ENCODE data around the gene IRAK1. TPM values are rescaled to one million over a fixed set of nuclear protein-coding genes. Genes with fewer than 3 reads are reported as not detected.

Gene IRAK1
- polyA plus RNA-seq, 1 of the 3 experiments (the other 2 are of a cell fraction) = 68.5 TPM

DNA sequence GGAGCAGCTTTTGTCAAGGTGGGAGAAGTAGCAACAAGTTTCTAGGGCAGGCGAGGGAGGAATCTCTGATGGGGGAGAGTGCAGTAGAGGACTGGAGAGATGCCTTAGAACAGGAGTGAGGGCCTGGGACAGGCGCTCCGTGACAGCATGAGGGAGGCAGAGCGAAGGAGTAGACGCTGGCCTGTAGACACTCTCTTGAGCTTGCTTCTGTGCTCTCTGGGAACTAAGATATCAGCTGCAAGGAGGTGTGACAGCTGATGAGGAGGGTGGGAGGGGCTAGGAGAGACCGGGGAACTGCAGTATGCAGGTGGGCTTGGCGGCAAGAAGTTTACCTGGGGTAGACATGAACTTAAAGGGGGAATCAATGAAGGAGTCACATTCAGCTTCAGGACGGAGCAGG lies 42.1 kb upstream of the IRAK1 start:
- no peak overlapping the region for H3K4me3 ChIP-seq (ENCODE audit: low read depth in 2 of 2, low read length in 1 of 2)
- H3K36me3 ChIP-seq (replicated peaks in 1 of 2; ENCODE audit: control insufficient read depth in 1 of 2, insufficient read depth in 2 of 2, low read length in 1 of 2) = peaks cover 0 to 2% of the 10 kb centered on the region in 2 experiments
- H2AFZ ChIP-seq (ENCODE audit: low read depth) = no peak overlapping the region
- no peak overlapping the region for H3K9ac ChIP-seq
- no peaks in the 10 kb centered on the region for H3K9me3 ChIP-seq
- no peaks in the 10 kb centered on the region; a peak in 1 of 4 replicates for H3K4me1 ChIP-seq (ENCODE audit: control insufficient read depth in 1 of 2, insufficient read depth in 2 of 2, low read depth in 1 of 2, low read length in 1 of 2)
- no peak for TF ChIP-seq MEF2A (IDR thresholded peaks at IDR 0.05; ENCODE audit: borderline replicate concordance, low read depth)
- TF ChIP-seq, protein P1, sequence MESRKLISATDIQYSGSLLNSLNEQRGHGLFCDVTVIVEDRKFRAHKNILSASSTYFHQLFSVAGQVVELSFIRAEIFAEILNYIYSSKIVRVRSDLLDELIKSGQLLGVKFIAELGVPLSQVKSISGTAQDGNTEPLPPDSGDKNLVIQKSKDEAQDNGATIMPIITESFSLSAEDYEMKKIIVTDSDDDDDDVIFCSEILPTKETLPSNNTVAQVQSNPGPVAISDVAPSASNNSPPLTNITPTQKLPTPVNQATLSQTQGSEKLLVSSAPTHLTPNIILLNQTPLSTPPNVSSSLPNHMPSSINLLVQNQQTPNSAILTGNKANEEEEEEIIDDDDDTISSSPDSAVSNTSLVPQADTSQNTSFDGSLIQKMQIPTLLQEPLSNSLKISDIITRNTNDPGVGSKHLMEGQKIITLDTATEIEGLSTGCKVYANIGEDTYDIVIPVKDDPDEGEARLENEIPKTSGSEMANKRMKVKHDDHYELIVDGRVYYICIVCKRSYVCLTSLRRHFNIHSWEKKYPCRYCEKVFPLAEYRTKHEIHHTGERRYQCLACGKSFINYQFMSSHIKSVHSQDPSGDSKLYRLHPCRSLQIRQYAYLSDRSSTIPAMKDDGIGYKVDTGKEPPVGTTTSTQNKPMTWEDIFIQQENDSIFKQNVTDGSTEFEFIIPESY (IDR thresholded peaks at IDR 0.05; ENCODE audit: borderline replicate concordance, low read depth) = no peak
- no peak for TF ChIP-seq POLR2AphosphoS5 (IDR thresholded peaks at IDR 0.05; ENCODE audit: low read depth, low read length)
- TF ChIP-seq FOXM1 (IDR thresholded peaks at IDR 0.05; ENCODE audit: low read depth) = no peak
- no peak for TF ChIP-seq NRF1 (IDR thresholded peaks at IDR 0.05; ENCODE audit: low read depth, low read length)
- TF ChIP-seq MXI1 (IDR thresholded peaks at IDR 0.05; ENCODE audit: low read depth, low read length) = no peak
- TF ChIP-seq EP300 (IDR thresholded peaks at IDR 0.05; ENCODE audit: borderline replicate concordance in 1 of 2, low read depth in 1 of 2, low read length in 1 of 2) = no peak
- TF ChIP-seq, protein P2, sequence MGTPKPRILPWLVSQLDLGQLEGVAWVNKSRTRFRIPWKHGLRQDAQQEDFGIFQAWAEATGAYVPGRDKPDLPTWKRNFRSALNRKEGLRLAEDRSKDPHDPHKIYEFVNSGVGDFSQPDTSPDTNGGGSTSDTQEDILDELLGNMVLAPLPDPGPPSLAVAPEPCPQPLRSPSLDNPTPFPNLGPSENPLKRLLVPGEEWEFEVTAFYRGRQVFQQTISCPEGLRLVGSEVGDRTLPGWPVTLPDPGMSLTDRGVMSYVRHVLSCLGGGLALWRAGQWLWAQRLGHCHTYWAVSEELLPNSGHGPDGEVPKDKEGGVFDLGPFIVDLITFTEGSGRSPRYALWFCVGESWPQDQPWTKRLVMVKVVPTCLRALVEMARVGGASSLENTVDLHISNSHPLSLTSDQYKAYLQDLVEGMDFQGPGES (IDR thresholded peaks at IDR 0.05; ENCODE audit: low read depth, low read length) = no peak
- TF ChIP-seq, protein P3, sequence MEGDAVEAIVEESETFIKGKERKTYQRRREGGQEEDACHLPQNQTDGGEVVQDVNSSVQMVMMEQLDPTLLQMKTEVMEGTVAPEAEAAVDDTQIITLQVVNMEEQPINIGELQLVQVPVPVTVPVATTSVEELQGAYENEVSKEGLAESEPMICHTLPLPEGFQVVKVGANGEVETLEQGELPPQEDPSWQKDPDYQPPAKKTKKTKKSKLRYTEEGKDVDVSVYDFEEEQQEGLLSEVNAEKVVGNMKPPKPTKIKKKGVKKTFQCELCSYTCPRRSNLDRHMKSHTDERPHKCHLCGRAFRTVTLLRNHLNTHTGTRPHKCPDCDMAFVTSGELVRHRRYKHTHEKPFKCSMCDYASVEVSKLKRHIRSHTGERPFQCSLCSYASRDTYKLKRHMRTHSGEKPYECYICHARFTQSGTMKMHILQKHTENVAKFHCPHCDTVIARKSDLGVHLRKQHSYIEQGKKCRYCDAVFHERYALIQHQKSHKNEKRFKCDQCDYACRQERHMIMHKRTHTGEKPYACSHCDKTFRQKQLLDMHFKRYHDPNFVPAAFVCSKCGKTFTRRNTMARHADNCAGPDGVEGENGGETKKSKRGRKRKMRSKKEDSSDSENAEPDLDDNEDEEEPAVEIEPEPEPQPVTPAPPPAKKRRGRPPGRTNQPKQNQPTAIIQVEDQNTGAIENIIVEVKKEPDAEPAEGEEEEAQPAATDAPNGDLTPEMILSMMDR (IDR thresholded peaks at IDR 0.05) = no peak
- no peak for TF ChIP-seq RCOR1 (IDR thresholded peaks at IDR 0.05; ENCODE audit: low read length)
- no peak for TF ChIP-seq FOXJ3 (CRISPR knock-in tag; IDR thresholded peaks at IDR 0.05)
- no peak for TF ChIP-seq GABPA (IDR thresholded peaks at IDR 0.05; ENCODE audit: low read depth)
- TF ChIP-seq, protein P4, sequence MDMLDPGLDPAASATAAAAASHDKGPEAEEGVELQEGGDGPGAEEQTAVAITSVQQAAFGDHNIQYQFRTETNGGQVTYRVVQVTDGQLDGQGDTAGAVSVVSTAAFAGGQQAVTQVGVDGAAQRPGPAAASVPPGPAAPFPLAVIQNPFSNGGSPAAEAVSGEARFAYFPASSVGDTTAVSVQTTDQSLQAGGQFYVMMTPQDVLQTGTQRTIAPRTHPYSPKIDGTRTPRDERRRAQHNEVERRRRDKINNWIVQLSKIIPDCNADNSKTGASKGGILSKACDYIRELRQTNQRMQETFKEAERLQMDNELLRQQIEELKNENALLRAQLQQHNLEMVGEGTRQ (IDR thresholded peaks at IDR 0.05; ENCODE audit: borderline replicate concordance, low read depth, low read length) = no peak
- TF ChIP-seq GATA2 (CRISPR knock-in tag; IDR thresholded peaks at IDR 0.05) = no peak
- TF ChIP-seq, protein P5, sequence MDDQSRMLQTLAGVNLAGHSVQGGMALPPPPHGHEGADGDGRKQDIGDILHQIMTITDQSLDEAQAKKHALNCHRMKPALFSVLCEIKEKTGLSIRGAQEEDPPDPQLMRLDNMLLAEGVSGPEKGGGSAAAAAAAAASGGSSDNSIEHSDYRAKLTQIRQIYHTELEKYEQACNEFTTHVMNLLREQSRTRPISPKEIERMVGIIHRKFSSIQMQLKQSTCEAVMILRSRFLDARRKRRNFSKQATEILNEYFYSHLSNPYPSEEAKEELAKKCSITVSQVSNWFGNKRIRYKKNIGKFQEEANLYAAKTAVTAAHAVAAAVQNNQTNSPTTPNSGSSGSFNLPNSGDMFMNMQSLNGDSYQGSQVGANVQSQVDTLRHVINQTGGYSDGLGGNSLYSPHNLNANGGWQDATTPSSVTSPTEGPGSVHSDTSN (IDR thresholded peaks at IDR 0.05) = no peak
- TF ChIP-seq CHD2 (IDR thresholded peaks at IDR 0.05; ENCODE audit: low read length, partially characterized antibody) = no peak
- no peak for TF ChIP-seq SIN3A (IDR thresholded peaks at IDR 0.05; ENCODE audit: borderline replicate concordance, low read depth, low read length)
- TF ChIP-seq EZH2phosphoT487 (IDR thresholded peaks at IDR 0.05; ENCODE audit: borderline replicate concordance, low read depth) = no peak
- no peak for TF ChIP-seq TCF12 (IDR thresholded peaks at IDR 0.05)
- no peak for TF ChIP-seq NFIC (IDR thresholded peaks at IDR 0.05; ENCODE audit: borderline replicate concordance)
- H3K4me2 ChIP-seq = no peak overlapping the region
- H3K79me2 ChIP-seq (ENCODE audit: insufficient read depth) = peaks cover 86% of the 10 kb centered on the region
- no peaks in the 10 kb centered on the region for H3F3A ChIP-seq (replicated peaks; ENCODE audit: insufficient read depth)
- WGBS (ENCODE audit: low lambda C conversion rate) = 56% methylated on average over 8 of the region's 8 CpGs
- peaks cover 9% of the 10 kb centered on the region for H3K27me3 ChIP-seq (ENCODE audit: insufficient read depth)
- no peaks in the 10 kb centered on the region for H3K9me2 ChIP-seq
- ChIA-PET POLR2A (no interaction called here), CTCF (interaction anchor here (1.2 to 1.6 kb wide), 2 partner anchors 10 to 48 kb away, joined by 3 to 4 read pairs; no protein-coding TSS in a partner anchor)
- no peak overlapping the region for H3K27ac ChIP-seq (ENCODE audit: low read depth in 2 of 2, low read length in 1 of 2)
- peaks cover 84% of the 10 kb centered on the region for H4K20me1 ChIP-seq (ENCODE audit: insufficient read depth)
- no peak for DNase-seq
